Measurements from ENCODE around the gene ZFAND3. TPM values are rescaled to one million over a fixed set of nuclear protein-coding genes. Genes with fewer than 3 reads are reported as not detected.

ZFAND3 gene
- total RNA-seq, 2 experiments from 2014 or later = 32.3 to 37.9 TPM

DNA sequence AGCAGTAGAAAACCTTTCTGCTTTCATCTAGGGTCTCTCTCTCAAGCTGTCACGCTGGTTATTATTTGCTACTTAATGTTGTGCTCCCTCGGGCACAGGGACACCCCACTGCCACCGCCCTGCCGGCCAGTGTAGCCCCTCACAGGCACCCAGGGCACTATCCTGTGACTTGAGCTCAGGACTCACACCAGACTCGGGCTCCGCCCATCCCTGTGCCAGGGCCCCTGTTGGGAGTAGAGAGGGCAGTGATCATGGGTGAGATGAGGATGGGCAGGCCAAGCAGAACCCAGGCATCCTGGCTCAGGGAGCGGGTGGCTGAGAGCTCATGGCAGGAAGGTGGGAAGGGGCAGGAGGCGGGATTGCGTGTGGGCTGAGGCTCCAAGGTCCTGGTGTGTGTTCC is 371.9 kb downstream of the ZFAND3 start:
- ATAC-seq (no peak), DNase-seq (no peak)
- TF ChIP-seq, protein P1, sequence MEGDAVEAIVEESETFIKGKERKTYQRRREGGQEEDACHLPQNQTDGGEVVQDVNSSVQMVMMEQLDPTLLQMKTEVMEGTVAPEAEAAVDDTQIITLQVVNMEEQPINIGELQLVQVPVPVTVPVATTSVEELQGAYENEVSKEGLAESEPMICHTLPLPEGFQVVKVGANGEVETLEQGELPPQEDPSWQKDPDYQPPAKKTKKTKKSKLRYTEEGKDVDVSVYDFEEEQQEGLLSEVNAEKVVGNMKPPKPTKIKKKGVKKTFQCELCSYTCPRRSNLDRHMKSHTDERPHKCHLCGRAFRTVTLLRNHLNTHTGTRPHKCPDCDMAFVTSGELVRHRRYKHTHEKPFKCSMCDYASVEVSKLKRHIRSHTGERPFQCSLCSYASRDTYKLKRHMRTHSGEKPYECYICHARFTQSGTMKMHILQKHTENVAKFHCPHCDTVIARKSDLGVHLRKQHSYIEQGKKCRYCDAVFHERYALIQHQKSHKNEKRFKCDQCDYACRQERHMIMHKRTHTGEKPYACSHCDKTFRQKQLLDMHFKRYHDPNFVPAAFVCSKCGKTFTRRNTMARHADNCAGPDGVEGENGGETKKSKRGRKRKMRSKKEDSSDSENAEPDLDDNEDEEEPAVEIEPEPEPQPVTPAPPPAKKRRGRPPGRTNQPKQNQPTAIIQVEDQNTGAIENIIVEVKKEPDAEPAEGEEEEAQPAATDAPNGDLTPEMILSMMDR (IDR thresholded peaks at IDR 0.05) = no peak
- Mint-ChIP-seq H3K9me3 (no peaks in the 10 kb centered on the region), H3K36me3 (ENCODE audit: low read depth) (no peaks in the 10 kb centered on the region), H3K27me3 (no peaks in the 10 kb centered on the region), H3K4me1 (ENCODE audit: low read depth) (no peaks in the 10 kb centered on the region), H3K27ac (no peak overlapping the region), H3K4me3 (no peak overlapping the region)
- ChIA-PET CTCF (no interaction called here), POLR2A (no interaction called here)
- intact Hi-C loops (cut with micrococcal nuclease) = no loop called here

DNA sequence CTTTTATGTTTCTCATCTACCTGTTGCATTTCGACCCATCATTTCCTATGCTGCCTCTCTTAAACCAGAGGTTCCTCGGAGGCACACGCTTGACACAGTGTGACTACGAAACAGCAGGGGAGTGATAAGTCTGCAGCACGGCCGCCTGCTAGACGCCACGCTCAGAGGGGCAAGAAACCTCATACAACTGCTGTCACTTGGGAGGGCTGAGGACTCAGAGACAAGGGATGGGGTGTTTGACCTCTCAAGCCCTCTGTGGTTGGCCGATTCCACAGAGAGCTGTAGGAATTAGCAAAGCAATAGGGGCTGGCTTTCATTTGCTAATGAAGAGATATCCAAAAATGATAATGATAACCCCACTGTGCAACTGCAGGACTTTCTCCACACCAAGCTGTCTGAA is 372.5 kb downstream of the ZFAND3 start:
- ATAC-seq (no peak), DNase-seq (no peak)
- Mint-ChIP-seq H3K4me3 (no peak overlapping the region), H3K36me3 (ENCODE audit: low read depth) (no peaks in the 10 kb centered on the region), H3K9me3 (no peaks in the 10 kb centered on the region), H3K27me3 (no peaks in the 10 kb centered on the region), H3K4me1 (ENCODE audit: low read depth) (no peaks in the 10 kb centered on the region), H3K27ac (no peak overlapping the region)
- ChIA-PET CTCF (no interaction called here), POLR2A (no interaction called here)
- TF ChIP-seq, protein P1 (IDR thresholded peaks at IDR 0.05) = no peak
- intact Hi-C loops (cut with micrococcal nuclease) = no loop called here

DNA sequence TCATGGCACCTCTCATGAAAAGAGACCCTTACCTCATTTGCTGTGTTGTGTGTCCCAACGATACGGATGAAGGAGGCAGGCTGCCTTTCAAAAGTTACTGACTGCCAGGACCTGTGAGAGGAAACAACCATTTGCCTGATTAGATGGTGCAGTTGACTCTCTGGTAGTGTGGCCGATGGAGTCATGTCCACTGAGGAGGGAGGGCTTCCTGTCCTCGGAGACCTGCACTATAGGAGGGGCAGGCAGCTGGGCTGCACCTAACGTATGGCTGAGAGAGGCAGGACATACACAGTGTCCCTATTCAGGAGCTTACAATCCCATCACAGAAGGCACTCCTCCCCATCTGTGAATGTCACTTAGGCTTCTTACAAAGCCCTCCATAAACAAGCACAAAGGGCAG is 373.0 kb downstream of the ZFAND3 start:
- CTCF ChIA-PET = no interaction called here
- H3K9me3 Mint-ChIP-seq = no peaks in the 10 kb centered on the region
- no peak for ATAC-seq
- TF ChIP-seq, protein P1 (IDR thresholded peaks at IDR 0.05) = no peak
- H3K4me3 Mint-ChIP-seq = no peak overlapping the region
- H3K27ac Mint-ChIP-seq = no peak overlapping the region
- POLR2A ChIA-PET = no interaction called here
- no peak for DNase-seq
- H3K4me1 Mint-ChIP-seq (ENCODE audit: low read depth) = no peaks in the 10 kb centered on the region
- no peaks in the 10 kb centered on the region for H3K36me3 Mint-ChIP-seq (ENCODE audit: low read depth)
- H3K27me3 Mint-ChIP-seq = no peaks in the 10 kb centered on the region
- intact Hi-C loops (cut with micrococcal nuclease) = no loop called here

DNA sequence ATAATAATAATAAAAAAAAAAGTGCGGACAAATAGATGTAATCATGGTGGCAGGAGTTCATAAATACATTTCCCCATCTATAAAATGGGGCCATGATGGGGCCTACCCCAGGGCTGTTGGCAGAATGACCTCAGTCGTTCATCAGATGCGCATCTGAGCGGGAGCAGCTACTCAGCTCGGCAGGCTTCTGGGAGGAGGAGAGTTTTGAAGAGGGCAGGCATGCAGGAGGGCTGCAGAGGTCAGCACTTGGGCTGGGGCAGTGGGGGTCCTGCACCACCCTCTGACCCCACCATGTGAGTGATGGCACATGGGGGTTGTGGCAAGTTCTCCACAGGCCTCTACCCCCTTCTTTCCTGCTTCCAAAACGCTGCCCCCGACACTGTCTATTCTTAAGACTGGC is 373.5 kb downstream of the ZFAND3 start:
- CTCF ChIA-PET = no interaction called here
- H3K27me3 Mint-ChIP-seq = no peaks in the 10 kb centered on the region
- DNase-seq = no peak
- no peaks in the 10 kb centered on the region for H3K4me1 Mint-ChIP-seq (ENCODE audit: low read depth)
- intact Hi-C loops (cut with micrococcal nuclease) = no loop called here
- TF ChIP-seq, protein P1 (IDR thresholded peaks at IDR 0.05) = no peak
- POLR2A ChIA-PET = no interaction called here
- no peaks in the 10 kb centered on the region for H3K9me3 Mint-ChIP-seq
- no peaks in the 10 kb centered on the region for H3K36me3 Mint-ChIP-seq (ENCODE audit: low read depth)
- H3K4me3 Mint-ChIP-seq = no peak overlapping the region
- no peak for ATAC-seq
- no peak overlapping the region for H3K27ac Mint-ChIP-seq

DNA sequence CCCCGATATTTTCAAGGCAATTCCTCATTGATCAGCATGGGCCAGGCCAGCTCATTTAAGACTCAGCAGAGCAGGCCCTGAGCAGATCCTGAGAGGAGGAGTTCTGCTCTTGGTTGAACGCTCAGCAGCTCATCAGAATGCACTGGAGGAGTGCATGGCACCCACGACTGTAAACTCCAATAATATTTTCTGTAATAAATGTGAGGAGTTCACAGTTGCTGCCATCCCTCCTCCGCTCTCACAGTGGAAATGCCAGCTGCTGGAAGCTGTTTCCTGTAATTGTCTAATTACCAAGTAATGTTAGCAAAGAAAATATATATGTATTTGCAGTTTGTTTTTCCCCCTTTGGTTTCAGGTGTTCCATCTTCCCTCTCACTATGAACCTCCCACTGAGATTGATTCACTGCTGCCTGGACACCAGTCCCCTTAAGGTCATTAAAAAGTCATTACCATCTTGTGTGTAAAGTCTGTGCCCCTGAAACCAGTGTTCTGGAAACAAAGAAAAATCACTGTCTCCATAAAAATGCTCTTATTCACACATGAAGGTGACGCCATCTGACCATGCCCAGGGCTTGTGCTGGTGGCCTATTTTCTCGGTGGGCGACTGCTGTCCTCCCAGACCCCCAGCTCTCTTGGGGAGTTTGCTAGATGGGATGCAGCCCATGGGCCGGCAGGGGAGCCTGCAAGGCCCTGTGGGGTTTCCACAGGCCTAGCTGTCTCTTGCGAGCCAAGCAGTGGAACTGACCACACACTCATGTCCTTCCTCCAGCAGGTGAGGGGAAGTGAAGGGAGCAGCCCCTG is 374.2 kb downstream of the ZFAND3 start:
- Mint-ChIP-seq H3K27ac (no peak overlapping the region), H3K4me1 (ENCODE audit: low read depth) (no peaks in the 10 kb centered on the region), H3K36me3 (ENCODE audit: low read depth) (no peaks in the 10 kb centered on the region), H3K9me3 (no peaks in the 10 kb centered on the region), H3K4me3 (no peak overlapping the region), H3K27me3 (no peaks in the 10 kb centered on the region)
- ChIA-PET POLR2A (no interaction called here), CTCF (interaction anchor here (1.0 kb wide), 1 partner anchor 300 kb away, joined by 3 read pairs; no protein-coding TSS in a partner anchor)
- ATAC-seq (no peak), DNase-seq (no peak)
- TF ChIP-seq, protein P1 (IDR thresholded peaks at IDR 0.05) = no peak
- intact Hi-C loops (cut with micrococcal nuclease) = no loop called here

Data from activated CD8-positive, alpha-beta T cell treated with anti-CD3 and anti-CD28 coated beads for 36 hours (primary cell).